Measurements from ENCODE around the gene LOXL4.

The LOXL4 gene

DNA sequence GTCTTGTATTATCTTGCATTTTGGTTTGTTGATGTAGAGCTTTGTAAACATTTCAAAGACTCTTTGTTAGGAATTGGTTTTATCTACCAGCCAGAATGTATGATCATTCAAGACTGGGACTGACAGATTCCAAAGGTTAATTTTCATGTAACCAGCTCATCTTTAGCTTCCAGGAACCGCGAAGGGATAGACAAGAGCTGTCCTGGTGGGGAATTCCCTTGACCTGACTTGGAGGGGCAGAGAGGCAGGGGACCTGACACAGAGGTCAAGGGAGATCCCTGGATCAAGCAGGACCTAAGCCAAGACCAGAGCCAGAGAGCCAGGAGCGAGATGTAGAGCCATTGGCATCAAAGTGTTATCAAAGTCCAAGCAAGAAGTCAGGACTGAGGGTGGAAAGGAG, 6.6 kb upstream of the LOXL4 start:
- Mint-ChIP-seq H3K27ac (no peak overlapping the region), H3K9me3 (no peaks in the 10 kb centered on the region), H3K27me3 (ENCODE audit: low read depth) (peaks cover 29% of the 10 kb centered on the region), H3K36me3 (ENCODE audit: low read depth) (no peaks in the 10 kb centered on the region), H3K4me3 (no peak overlapping the region), H3K4me1 (ENCODE audit: low read depth) (no peaks in the 10 kb centered on the region)

- Mint-ChIP-seq H3K4me3 (no peak overlapping the region), H3K4me1 (ENCODE audit: low read depth) (no peaks in the 10 kb centered on the region), H3K27me3 (ENCODE audit: low read depth) (peaks cover 38% of the 10 kb centered on the region), H3K36me3 (ENCODE audit: low read depth) (no peaks in the 10 kb centered on the region), H3K27ac (no peak overlapping the region), H3K9me3 (no peaks in the 10 kb centered on the region)
Observed at GRCh38 chr10:98273057-98273850, 5.3 kb upstream of the LOXL4 start.

- Mint-ChIP-seq H3K27ac (no peak overlapping the region), H3K4me3 (no peak overlapping the region), H3K27me3 (ENCODE audit: low read depth) (peaks cover 38% of the 10 kb centered on the region), H3K4me1 (ENCODE audit: low read depth) (no peaks in the 10 kb centered on the region), H3K9me3 (no peaks in the 10 kb centered on the region), H3K36me3 (ENCODE audit: low read depth) (no peaks in the 10 kb centered on the region)
Observed at GRCh38 chr10:98272656-98273055, 4.7 kb upstream of the LOXL4 start.

GRCh38 chr10:98272245-98272644, 4.3 kb upstream of the LOXL4 start:
- Mint-ChIP-seq H3K27ac (no peak overlapping the region), H3K9me3 (no peaks in the 10 kb centered on the region), H3K4me3 (no peak overlapping the region), H3K27me3 (ENCODE audit: low read depth) (peaks cover 41% of the 10 kb centered on the region), H3K36me3 (ENCODE audit: low read depth) (no peaks in the 10 kb centered on the region), H3K4me1 (ENCODE audit: low read depth) (no peaks in the 10 kb centered on the region)

DNA sequence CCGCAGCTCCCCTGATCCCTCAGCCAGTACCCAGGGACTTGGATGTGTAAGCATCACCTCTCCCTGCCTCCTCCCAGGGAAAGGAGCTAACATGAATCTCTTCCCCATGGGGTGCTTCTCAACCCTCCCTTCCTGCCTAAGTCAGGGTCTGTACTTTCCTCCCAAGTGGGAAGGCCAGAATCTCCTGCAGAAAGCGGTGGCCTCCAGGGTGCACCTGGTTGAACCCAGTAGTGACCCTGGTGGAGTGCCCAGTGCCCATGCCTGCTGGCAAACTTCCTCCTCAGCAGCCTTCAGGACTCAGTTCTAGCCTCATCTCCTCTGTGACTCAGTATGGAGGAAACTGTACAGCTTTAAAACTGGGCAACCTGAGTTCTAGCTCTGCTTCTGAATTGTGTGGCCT, 2.8 kb upstream of the LOXL4 start:
- H3K4me1 Mint-ChIP-seq (ENCODE audit: low read depth), result no peaks in the 10 kb centered on the region
- no peak overlapping the region for H3K27ac Mint-ChIP-seq
- H3K27me3 Mint-ChIP-seq (ENCODE audit: low read depth), result peaks cover 54% of the 10 kb centered on the region
- no peaks in the 10 kb centered on the region for H3K9me3 Mint-ChIP-seq
- no peak overlapping the region for H3K4me3 Mint-ChIP-seq
- no peaks in the 10 kb centered on the region for H3K36me3 Mint-ChIP-seq (ENCODE audit: low read depth)

GRCh38 chr10:98270073-98270740, 2.2 kb upstream of the LOXL4 start:
- H3K27ac Mint-ChIP-seq, result no peak overlapping the region
- no peaks in the 10 kb centered on the region for H3K4me1 Mint-ChIP-seq (ENCODE audit: low read depth)
- H3K9me3 Mint-ChIP-seq, result no peaks in the 10 kb centered on the region
- no peak overlapping the region for H3K4me3 Mint-ChIP-seq
- peaks cover 54% of the 10 kb centered on the region for H3K27me3 Mint-ChIP-seq (ENCODE audit: low read depth)
- no peaks in the 10 kb centered on the region for H3K36me3 Mint-ChIP-seq (ENCODE audit: low read depth)

DNA sequence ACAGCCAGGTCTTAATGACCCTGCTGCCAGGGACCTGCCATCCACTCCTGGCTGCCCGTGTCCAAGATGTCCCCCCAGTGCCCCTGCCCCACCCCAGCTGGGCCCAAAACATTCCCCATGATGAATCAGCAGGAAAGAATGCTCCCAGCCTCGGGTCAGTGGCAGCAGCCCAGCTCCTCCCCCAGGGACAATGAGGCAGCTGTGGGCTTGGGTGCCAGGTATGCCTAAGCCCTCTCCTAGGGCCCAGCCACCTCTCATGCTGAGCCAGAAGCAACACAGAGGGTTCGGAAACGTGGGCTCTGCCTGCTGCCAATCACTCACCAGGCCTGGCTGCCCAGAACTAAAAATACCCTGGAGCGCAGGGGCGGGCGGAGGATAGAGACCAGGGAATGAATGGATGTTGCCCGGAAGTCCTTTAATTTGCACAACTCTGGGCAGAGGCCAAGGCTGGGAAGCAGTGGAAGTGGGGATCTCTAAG, 1.5 kb upstream of the LOXL4 start:
- Mint-ChIP-seq H3K9me3 (no peaks in the 10 kb centered on the region), H3K36me3 (ENCODE audit: low read depth) (no peaks in the 10 kb centered on the region), H3K27me3 (ENCODE audit: low read depth) (peaks cover 54% of the 10 kb centered on the region), H3K4me1 (ENCODE audit: low read depth) (no peaks in the 10 kb centered on the region), H3K27ac (no peak overlapping the region), H3K4me3 (no peak overlapping the region)

DNA sequence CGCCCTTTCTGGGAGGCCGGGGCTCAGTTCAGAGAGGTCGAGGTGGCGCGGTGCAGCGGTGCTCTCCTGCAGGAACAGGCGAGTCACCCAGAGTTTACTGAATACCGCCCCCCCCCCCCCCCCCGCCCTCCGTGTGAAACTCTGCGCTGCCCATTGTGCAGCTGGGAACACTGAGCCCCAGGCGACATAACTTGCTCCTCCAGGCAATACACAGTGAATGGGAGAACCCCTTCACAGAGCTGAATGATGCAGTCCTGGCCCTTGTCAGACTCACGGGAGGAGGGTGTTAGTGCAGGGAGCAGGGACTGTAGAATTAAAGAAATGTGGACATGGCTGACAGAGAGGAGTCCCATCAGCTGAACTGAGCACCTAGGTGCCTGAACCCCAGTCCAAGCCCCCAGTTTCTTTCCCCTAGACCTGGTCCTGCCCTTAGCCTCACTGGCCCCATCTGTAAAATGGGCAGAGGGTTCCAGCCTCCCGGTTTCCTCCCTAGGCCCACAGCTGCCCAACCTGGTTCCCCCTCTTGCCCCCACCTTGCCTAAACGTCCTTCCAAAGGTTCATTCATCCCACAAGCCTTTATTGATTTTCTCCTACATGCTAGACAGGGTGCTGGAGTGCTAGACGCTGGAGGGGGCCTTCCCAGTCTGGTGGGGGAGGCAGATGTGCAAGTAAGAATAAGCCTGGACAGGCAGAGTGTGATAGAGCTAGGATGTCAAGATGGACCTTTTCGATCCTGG, 869 bp upstream of the LOXL4 start:
- Mint-ChIP-seq H3K27ac (no peak overlapping the region), H3K36me3 (ENCODE audit: low read depth) (no peaks in the 10 kb centered on the region), H3K9me3 (no peaks in the 10 kb centered on the region), H3K27me3 (ENCODE audit: low read depth) (peaks cover 54% of the 10 kb centered on the region), H3K4me1 (ENCODE audit: low read depth) (no peaks in the 10 kb centered on the region), H3K4me3 (peak overlapping the region; percentile 15)

DNA sequence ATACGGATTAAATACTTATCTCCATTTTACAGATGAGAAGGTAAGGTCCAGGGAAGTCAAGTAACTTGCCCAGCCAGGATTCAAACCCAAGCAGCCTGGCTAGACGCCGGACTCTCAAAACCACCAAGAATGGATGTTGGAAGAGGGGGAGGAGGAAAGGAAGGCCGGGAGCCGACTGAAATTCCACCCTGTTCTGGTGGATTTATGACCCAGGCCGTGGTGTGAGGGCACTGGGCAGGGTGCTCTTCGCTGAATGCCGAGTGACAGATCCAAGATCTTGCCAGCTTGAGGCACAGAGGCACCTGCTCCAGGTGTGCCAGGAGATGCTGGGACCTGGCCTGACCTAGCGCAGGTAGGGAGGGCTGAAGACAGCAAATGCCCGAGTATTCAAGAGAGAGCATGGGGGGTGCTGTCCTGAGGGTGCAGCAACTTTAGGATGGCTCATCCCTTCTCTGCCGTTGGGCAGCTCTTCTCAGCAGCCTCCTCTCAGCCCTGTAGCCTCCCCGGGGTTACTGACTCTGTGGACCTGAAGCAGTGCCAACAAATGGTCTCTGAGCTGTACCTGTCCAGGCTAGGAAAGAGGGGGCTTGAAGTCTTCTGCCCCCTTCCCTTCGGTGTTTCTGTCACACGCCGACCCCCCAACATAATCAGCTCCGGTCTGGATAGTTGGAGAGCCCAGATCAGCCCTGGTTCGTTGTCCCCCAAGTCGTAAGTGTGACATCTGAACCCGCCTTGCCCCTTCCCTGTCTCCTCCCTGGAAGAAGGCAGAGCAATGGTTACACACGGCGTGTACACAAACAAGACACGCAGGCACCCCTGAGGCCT, 713 bp downstream of the LOXL4 start:
- Mint-ChIP-seq H3K27me3 (ENCODE audit: low read depth) (peaks cover 54% of the 10 kb centered on the region), H3K4me3 (peak overlapping the region; percentile 45), H3K4me1 (ENCODE audit: low read depth) (no peaks in the 10 kb centered on the region), H3K27ac (no peak overlapping the region), H3K36me3 (ENCODE audit: low read depth) (no peaks in the 10 kb centered on the region), H3K9me3 (no peaks in the 10 kb centered on the region)

- Mint-ChIP-seq H3K27ac (no peak overlapping the region), H3K36me3 (ENCODE audit: low read depth) (no peaks in the 10 kb centered on the region), H3K4me3 (no peak overlapping the region), H3K27me3 (ENCODE audit: low read depth) (peaks cover 53% of the 10 kb centered on the region), H3K4me1 (ENCODE audit: low read depth) (no peaks in the 10 kb centered on the region), H3K9me3 (no peaks in the 10 kb centered on the region)
Observed at GRCh38 chr10:98266647-98267046, 1.3 kb downstream of the LOXL4 start.

DNA sequence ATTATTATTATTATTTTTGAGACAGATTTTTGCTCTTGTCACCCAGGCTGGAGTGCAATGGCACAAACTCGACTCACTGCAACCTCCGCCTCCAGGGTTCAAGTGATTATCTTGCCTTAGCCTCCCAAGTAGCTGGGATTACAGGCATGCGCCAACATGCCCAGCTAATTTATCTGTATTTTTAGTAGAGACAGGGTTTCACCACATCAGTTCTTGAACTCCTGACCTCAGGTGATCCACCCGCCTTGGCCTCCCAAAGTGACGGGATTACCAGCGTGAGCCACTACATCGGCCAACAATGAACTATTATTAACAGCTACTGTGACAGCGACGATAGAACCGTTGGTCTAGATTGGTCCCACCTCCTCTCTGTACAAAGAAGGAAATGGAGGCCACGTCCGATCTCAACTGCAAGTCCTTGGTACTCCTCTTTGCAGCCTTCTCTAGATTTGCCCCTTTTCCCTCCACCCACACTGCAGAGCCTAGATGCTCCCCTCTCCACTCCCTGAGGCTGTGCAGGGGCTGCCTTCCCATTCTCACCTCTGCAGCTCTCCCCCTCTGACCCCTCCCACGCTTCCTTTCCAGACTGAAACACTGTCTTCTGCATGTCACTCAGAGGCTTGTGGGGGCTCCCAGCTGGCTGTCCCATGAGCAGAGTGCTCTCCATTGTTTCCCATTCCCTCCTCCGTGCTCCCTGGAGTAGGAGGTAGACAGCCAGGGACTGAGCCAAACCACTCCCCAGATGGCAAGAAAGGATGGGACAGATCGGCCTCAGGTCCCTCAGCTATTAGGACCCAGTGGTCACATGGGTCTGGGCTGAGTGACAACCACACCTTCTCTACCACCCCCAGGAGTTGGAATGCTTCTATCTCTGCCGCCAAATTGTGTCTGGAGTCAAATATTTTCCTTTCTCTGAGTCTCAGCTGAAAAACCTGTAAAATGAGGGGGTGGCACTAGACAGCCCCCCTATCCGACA, 2.3 kb downstream of the LOXL4 start:
- Mint-ChIP-seq H3K9me3 (no peaks in the 10 kb centered on the region), H3K27me3 (ENCODE audit: low read depth) (peaks cover 43% of the 10 kb centered on the region), H3K4me1 (ENCODE audit: low read depth) (no peaks in the 10 kb centered on the region), H3K36me3 (ENCODE audit: low read depth) (no peaks in the 10 kb centered on the region), H3K4me3 (no peak overlapping the region), H3K27ac (no peak overlapping the region)

DNA sequence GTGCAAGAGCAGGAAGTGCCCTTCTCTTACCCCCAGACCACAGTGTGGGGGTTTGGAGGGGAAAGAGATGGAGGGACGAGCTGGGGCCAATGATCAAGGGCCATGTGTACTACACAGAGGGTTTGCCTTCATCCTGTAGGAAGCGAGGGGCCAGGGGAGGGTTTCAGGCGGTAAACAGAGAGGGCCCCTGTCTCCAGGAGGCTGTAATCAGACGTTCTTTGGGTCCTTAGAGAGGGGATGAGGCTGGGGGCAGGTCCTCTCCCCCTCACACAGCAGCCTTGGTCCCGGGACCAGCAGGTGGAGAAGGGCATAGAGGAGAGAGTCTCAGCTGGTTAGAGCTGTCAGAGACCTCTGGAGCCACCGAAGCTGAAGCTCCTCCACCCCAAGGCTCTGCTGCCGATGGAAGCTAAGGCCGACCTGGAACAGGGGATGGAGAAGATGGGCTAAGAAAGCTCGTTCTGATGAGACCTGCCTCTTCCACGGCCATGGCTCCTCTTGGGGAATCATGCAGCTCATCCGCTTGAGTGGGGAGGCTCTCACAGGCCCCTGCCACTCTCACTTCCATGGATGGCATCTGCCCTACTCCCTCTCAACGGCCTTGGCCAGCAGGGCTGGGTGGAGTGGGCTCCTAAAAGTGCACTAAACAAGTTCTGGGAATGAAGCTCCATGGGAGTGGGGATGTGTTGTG, 3.5 kb downstream of the LOXL4 start:
- no peak overlapping the region for H3K27ac Mint-ChIP-seq
- no peaks in the 10 kb centered on the region for H3K4me1 Mint-ChIP-seq (ENCODE audit: low read depth)
- no peak overlapping the region for H3K4me3 Mint-ChIP-seq
- H3K36me3 Mint-ChIP-seq (ENCODE audit: low read depth), result no peaks in the 10 kb centered on the region
- peaks cover 31% of the 10 kb centered on the region for H3K27me3 Mint-ChIP-seq (ENCODE audit: low read depth)
- no peaks in the 10 kb centered on the region for H3K9me3 Mint-ChIP-seq

DNA sequence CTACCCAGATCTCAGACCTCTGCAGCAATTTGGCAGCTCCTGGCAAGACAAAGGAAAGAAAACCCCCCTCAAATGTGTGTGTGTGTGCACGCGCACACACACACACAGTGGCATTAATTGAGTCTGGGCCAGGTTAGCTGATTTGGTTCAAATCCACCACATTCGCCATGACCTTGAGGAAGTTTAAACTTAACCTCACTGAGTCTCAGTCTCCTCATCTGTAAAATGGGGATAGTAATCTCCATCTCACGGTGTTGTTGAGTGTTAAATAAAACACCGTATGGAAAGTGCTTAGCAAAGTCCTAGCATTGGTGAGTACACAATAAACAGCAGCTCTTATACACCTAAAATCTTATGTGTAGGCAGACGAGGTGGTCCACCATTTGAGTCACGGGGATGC, 4.9 kb downstream of the LOXL4 start:
- no peaks in the 10 kb centered on the region for H3K36me3 Mint-ChIP-seq (ENCODE audit: low read depth)
- no peak overlapping the region for H3K4me3 Mint-ChIP-seq
- H3K9me3 Mint-ChIP-seq, result no peaks in the 10 kb centered on the region
- H3K27ac Mint-ChIP-seq, result no peak overlapping the region
- H3K4me1 Mint-ChIP-seq (ENCODE audit: low read depth), result no peaks in the 10 kb centered on the region
- peaks cover 19% of the 10 kb centered on the region for H3K27me3 Mint-ChIP-seq (ENCODE audit: low read depth)
